ENCODE data around the gene SAXO2.

DNA sequence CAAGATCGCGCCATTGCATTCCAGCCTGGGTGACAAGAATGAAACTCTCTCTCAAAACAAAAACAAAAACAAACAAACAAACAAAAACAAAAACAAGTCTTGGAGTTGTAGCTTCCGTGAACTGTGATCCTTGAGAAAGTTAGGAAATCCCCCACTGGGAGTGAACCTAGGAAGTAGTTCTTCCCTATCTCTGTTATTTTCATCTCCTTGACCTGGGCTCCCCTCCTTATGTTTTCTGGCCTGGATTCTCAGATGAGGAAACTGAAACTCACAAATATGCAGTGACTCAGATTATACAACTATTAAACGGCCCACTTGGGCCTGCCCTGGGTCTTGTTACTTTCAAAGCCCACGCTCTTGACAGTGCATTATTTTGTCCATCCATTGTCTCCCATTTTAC is 29.7 kb downstream of the SAXO2 start:
- TF ChIP-seq, protein P1, sequence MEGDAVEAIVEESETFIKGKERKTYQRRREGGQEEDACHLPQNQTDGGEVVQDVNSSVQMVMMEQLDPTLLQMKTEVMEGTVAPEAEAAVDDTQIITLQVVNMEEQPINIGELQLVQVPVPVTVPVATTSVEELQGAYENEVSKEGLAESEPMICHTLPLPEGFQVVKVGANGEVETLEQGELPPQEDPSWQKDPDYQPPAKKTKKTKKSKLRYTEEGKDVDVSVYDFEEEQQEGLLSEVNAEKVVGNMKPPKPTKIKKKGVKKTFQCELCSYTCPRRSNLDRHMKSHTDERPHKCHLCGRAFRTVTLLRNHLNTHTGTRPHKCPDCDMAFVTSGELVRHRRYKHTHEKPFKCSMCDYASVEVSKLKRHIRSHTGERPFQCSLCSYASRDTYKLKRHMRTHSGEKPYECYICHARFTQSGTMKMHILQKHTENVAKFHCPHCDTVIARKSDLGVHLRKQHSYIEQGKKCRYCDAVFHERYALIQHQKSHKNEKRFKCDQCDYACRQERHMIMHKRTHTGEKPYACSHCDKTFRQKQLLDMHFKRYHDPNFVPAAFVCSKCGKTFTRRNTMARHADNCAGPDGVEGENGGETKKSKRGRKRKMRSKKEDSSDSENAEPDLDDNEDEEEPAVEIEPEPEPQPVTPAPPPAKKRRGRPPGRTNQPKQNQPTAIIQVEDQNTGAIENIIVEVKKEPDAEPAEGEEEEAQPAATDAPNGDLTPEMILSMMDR (IDR thresholded peaks at IDR 0.05), result no peak
- no peak for TF ChIP-seq POLR2A (IDR thresholded peaks at IDR 0.05)
